EL (cell line): ENCODE measurements around the gene SLC15A2.

Experiments
- DNase-seq: peaks from one replicate; pipeline ENCODE4 v3.0.0-alpha.2; 2016

SLC15A2 gene

DNA sequence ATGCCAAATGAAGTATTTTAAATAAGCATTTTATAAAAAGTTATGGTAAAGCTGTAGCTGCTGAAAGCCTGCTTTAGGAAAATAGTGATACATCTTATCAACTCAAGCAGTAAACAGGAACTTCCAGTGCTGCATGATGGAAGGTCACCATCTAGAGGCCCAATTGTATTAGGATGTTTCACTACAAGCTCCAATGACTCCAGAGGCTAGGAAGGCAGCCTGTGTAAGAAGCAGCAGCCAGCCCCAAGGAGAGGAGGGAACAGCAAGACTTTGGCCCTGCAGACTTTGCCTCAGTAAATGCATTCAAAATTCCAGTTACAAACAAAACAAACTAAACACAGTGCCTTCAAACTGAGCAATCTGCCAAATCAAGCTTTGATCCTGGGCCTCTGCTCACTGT, 95.7 kb downstream of the SLC15A2 start:
- no peak for DNase-seq

DNA sequence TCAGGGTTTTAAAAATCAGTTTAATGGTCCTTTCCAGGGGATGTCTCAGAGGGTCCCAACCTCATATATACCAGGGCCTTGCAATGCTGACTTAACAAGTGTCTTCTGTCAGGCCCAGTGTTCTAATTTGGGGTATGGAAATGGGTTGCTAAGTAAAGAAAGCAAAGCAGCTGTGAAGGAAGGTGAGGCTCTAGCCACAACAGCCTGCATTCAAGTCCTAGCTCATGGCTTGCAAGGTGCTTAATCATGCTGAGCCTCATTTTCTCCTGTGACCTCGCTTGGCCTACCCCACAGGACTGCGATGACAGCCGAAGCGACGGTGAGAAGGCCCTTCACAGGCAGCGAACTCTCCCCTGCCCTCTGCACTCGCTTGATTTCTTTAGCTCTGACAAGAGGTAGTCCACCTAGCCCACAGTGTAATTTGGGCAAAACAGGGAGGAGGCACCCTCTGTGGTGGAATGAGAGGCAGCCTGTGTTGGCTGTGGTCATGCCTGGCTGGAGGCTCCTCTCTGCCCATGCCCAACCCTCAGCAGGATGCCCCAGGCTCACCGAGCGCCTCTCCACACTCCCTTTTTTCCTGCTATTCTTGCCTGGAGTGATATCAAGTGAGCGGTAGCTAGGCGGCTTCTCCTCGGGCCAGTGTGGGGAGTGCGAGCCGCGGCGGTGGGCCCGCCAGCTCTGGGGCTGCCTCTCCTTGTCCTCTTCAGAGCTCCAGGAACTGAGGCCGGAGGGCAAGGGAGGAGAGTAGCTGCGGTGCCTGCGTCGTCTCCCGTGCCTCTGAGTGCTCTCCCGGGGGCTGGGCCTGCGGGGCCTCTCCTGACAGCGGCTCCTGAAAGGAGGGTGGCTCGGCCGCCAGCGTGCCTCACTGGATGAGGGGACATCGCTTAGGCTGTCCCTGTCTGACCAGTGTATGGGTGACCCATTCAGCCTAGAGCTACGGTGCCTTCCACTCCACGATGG, 98.7 kb downstream of the SLC15A2 start:
- no peak for DNase-seq
